K562 (cell line): ENCODE data around the gene COL6A6. TPM values are rescaled to one million over a fixed set of nuclear protein-coding genes. Genes with fewer than 3 reads are reported as not detected.

ENCODE experiments used
- ATAC-seq: fragments of 200-7000 bp; cut with Tn5 transposase; 3 replicates; pipeline ENCODE4 v1.9.1; 2020; ENCODE audit warnings: moderate library complexity
- BruUV-seq: library from RNA; stranded (reverse); fragments of 400-500 nt; replicated peaks from 2 replicates; lab custom pipeline; 2021; lab: Mats Ljungman, UMichigan
- CTCF ChIA-PET: fragments of 300-600 bp; formaldehyde crosslinking; extraction: SDS; loops from one replicate; lab custom pipeline; 2021; ENCODE audit warnings: low intra/inter-chr PET ratio; lab: Yijun Ruan, JAX
- POLR2A ChIA-PET: fragments of 300-600, 350-650 bp; sonication (Branson Sonifier 250); formaldehyde crosslinking; extraction: SDS; loops from one replicate; lab custom pipeline; 2021; ENCODE audit warnings: antibody characterized with exemption, inconsistent platforms; lab: Yijun Ruan, JAX
- DNase-seq, 4 experiments: peaks; one replicate each; pipeline versions ENCODE4 v3.0.0 to v3.0.0-alpha.2; 2011 to 2018; ENCODE audit warnings: low spot score in 3 of 4, mixed read lengths in 3 of 4; ENCODE audit errors: extremely low read depth in 1 of 4
- FAIRE-seq: peaks from 2 replicates; lab custom pipeline; 2011; peaks lifted over from hg19 to GRCh38; lab: Jason Lieb, UNC
- H2AFZ ChIP-seq: 2 replicates; pipeline ENCODE4 v1.6.0; 2011; ENCODE audit warnings: low read depth, low read length, control low read depth, inconsistent platforms
- H3K27ac ChIP-seq: fragments of 200-600 bp; 3 replicates; pipeline ENCODE4 v1.8.0; 2011; ENCODE audit warnings: low read depth, mild to moderate bottlenecking, control low read depth, inconsistent platforms, low read length, moderate library complexity, mixed read lengths; ENCODE audit errors: extremely low read depth
- H3K27me3 ChIP-seq, 2 experiments: fragments of 300-600 bp in 1 of 2; 2 replicates in 1 of 2; 3 replicates in 1 of 2; pipeline versions ENCODE4 v1.6.0 to v1.8.0; 2011; ENCODE audit warnings: inconsistent platforms in 2 of 2, low read length in 2 of 2, mild to moderate bottlenecking in 1 of 2, mixed read lengths in 1 of 2, moderate library complexity in 1 of 2; ENCODE audit not compliant: control insufficient read depth in 2 of 2, insufficient read depth in 2 of 2
- H3K36me3 ChIP-seq: fragments of 300-600 bp; 3 replicates; pipeline ENCODE4 v1.8.0; 2011; ENCODE audit warnings: mild to moderate bottlenecking, low read length, inconsistent platforms; ENCODE audit not compliant: control insufficient read depth, insufficient read depth
- H3K4me1 ChIP-seq, 2 experiments: fragments of 200-600 bp in 1 of 2; replicated peaks in 1 of 2; 2 replicates in 1 of 2; 3 replicates in 1 of 2; pipeline versions ENCODE4 v1.5.1 to v1.8.0; 2011; ENCODE audit warnings: inconsistent platforms in 2 of 2, low read length in 2 of 2, mild to moderate bottlenecking in 1 of 2, mixed read lengths in 1 of 2, moderate library complexity in 1 of 2; ENCODE audit not compliant: control insufficient read depth in 2 of 2, insufficient read depth in 2 of 2
- H3K4me2 ChIP-seq: 2 replicates; pipeline ENCODE4 v1.6.1; 2011; ENCODE audit warnings: low read length, control low read depth, inconsistent platforms, mixed read lengths; ENCODE audit not compliant: insufficient read depth
- H3K4me3 ChIP-seq: fragments of 200-600 bp; sonication (generic), shearing (Covaris generic); 2 replicates; pipeline ENCODE4 v1.5.1; 2016; ENCODE audit warnings: control low read depth, inconsistent platforms
- H3K79me2 ChIP-seq: fragments of 200-600 bp; 3 replicates; pipeline ENCODE4 v1.8.0; 2011; ENCODE audit warnings: low read length, inconsistent platforms; ENCODE audit not compliant: control insufficient read depth, insufficient read depth
- H3K9ac ChIP-seq, 2 experiments: 2 replicates each; pipeline versions ENCODE4 v1.6.0 to v1.6.1; 2011; ENCODE audit warnings: low read depth in 2 of 2, low read length in 2 of 2, control low read depth in 1 of 2, inconsistent platforms in 1 of 2, mild to moderate bottlenecking in 1 of 2, mixed read lengths in 1 of 2; ENCODE audit not compliant: insufficient read depth in 1 of 2
- H3K9me1 ChIP-seq: one replicate; pipeline ENCODE4 v1.6.0; 2011; ENCODE audit warnings: inconsistent platforms, mild to moderate bottlenecking, low read length, moderate library complexity; ENCODE audit not compliant: control insufficient read depth, insufficient read depth
- H3K9me3 ChIP-seq: replicated peaks from 2 replicates; pipeline ENCODE4 v1.5.1; 2011; ENCODE audit warnings: low read depth, low read length, inconsistent platforms; ENCODE audit not compliant: control insufficient read depth, insufficient read depth
- H4K20me1 ChIP-seq: replicated peaks from 2 replicates; pipeline ENCODE4 v1.6.1; 2011; ENCODE audit warnings: low read length, inconsistent platforms, mixed read lengths; ENCODE audit not compliant: control insufficient read depth, insufficient read depth
- BACH1 ChIP-seq: fragments of 200-800 bp; sonication (Bioruptor generic); IDR thresholded peaks from 2 replicates; pipeline ENCODE4 v1.6.1; 2016; ENCODE audit warnings: missing genetic modification characterization, missing compliant biosample characterization
- EHMT2 ChIP-seq: fragments of 450-650 bp; IDR thresholded peaks from 2 replicates; pipeline ENCODE4 v1.6.1; 2018; ENCODE audit warnings: antibody characterized with exemption
- ELF4 ChIP-seq: fragments of 450-650 bp; formaldehyde crosslinking; IDR thresholded peaks from 2 replicates; pipeline ENCODE4 v1.4.0; 2022; ENCODE audit warnings: missing genetic modification characterization
- FOS ChIP-seq: IDR thresholded peaks from 3 replicates; pipeline ENCODE4 v1.6.1; 2011; ENCODE audit not compliant: insufficient read length; ENCODE audit errors: extremely low read depth
- NEUROD1 ChIP-seq: fragments of 150-350 bp; IDR thresholded peaks from 2 replicates; pipeline ENCODE4 v1.6.1; 2014; ENCODE audit warnings: borderline replicate concordance, low read length, low read depth; ENCODE audit not compliant: partially characterized antibody
- NFE2 ChIP-seq: IDR thresholded peaks from 2 replicates; pipeline ENCODE4 v1.6.1; 2014; ENCODE audit warnings: antibody characterized with exemption, low read depth
- NR4A1 ChIP-seq, 2 experiments: fragments of 250-450 bp in 1 of 2; fragments of 450-650 bp in 1 of 2; sonication (Bioruptor Pico) in 1 of 2; IDR thresholded peaks; 2 replicates each; pipeline versions ENCODE4 v1.4.0 to v1.6.1; 2016 to 2020; ENCODE audit warnings: mild to moderate bottlenecking in 2 of 2, missing compliant biosample characterization in 1 of 2, missing genetic modification characterization in 1 of 2, moderate library complexity in 1 of 2
- PHF8 ChIP-seq: fragments of 200-600 bp; sonication (generic); IDR thresholded peaks from 2 replicates; pipeline ENCODE4 v1.6.1; 2012; ENCODE audit warnings: mixed run types, mild to moderate bottlenecking, inconsistent platforms, low read length, moderate library complexity, borderline replicate concordance
- POLR2H ChIP-seq: IDR thresholded peaks from 2 replicates; pipeline ENCODE4 v1.6.1; 2016; ENCODE audit warnings: missing genetic modification characterization, low read depth, mild to moderate bottlenecking, control low read depth, missing compliant biosample characterization, moderate library complexity
- TBL1XR1 ChIP-seq, 2 experiments: IDR thresholded peaks; 2 replicates each; pipeline ENCODE4 v1.6.1; 2012; ENCODE audit warnings: improper control_type of control experiment in 2 of 2, low read length in 2 of 2, mild to moderate bottlenecking in 1 of 2
- TCFL5 ChIP-seq: fragments of 250-450 bp; sonication (Bioruptor Pico); conservative IDR thresholded peaks from 2 replicates; pipeline ENCODE4 v1.6.1; 2021; ENCODE audit warnings: mild to moderate bottlenecking, moderate library complexity, matching md5 sums
- ZNF175 ChIP-seq: fragments of 200-800 bp; sonication (Bioruptor generic); IDR thresholded peaks from 2 replicates; pipeline ENCODE4 v1.6.1; 2016; ENCODE audit warnings: low read depth, mild to moderate bottlenecking, missing genetic modification characterization, missing compliant biosample characterization
- ZNF695 ChIP-seq: fragments of 450-650 bp; formaldehyde crosslinking; IDR thresholded peaks from 2 replicates; pipeline ENCODE4 v1.4.0; 2020; ENCODE audit warnings: mild to moderate bottlenecking, moderate library complexity
- ZNF764 ChIP-seq: fragments of 250-450 bp; sonication (Bioruptor Pico); IDR thresholded peaks from 2 replicates; pipeline ENCODE4 v1.4.0; 2020; ENCODE audit warnings: low read depth, mild to moderate bottlenecking, moderate library complexity
- ZNF785 ChIP-seq: fragments of 250-450 bp; sonication (Bioruptor Pico); IDR thresholded peaks from 2 replicates; pipeline ENCODE4 v1.4.0; 2020; ENCODE audit warnings: mild to moderate bottlenecking
- WGBS: fragments of 100-300 bp; shearing (Covaris generic); methylation state at CpG from one replicate; pipeline ENCODE4 v1.1.6; 2016; ENCODE audit warnings: low coverage, mixed read lengths; ENCODE audit not compliant: insufficient coverage; ENCODE audit errors: missing lambda C conversion rate; 5-methylcytosine and 5-hydroxymethylcytosine counted together
- in situ Hi-C: fragments of 300-500 bp; cut with MboI; formaldehyde crosslinking; loops from 4 replicates; pipeline ENCODE4 v1.15.0; 2018; ENCODE audit warnings: inconsistent platforms, mixed read lengths
- intact Hi-C: fragments of 100-400 bp; cut with micrococcal nuclease; formaldehyde crosslinking; loops from 2 replicates; pipeline ENCODE4 v1.14.2; 2022
- polyA plus RNA-seq, 8 experiments: library from polyadenylated mRNA; depleted of rRNA in 4 of 8; stranded (reverse) in 5 of 8; unstranded in 3 of 8; fragments of >200 nt; fragmentation: Nextera tagmentation in 2 of 8; fragmentation: Illumina TruSeq in 1 of 8; extraction: Ambion mirVana in 2 of 8; extraction: Trizol in 1 of 8; gene quantifications; 2 replicates each; pipeline versions ENCODE4 v1.2.1 to v1.2.3, GENCODE V29; 2011 to 2014; ENCODE audit warnings: inconsistent platforms in 1 of 8, missing spikeins in 1 of 8
- total RNA-seq, 7 experiments: library from RNA; depleted of rRNA in 6 of 7; stranded (reverse); fragments of >200 nt in 6 of 7; fragmentation: Illumina TruSeq in 2 of 7; extraction: Trizol in 2 of 7; gene quantifications; 2 replicates each; pipeline versions ENCODE4 v1.2.1 to v1.2.3, GENCODE V29; 2011 to 2021; ENCODE audit warnings: low replicate concordance in 1 of 7
- TF ChIP-seq, protein P1 (sequence below): fragments of 250-450 bp; sonication (Bioruptor Pico); IDR thresholded peaks from 2 replicates; pipeline ENCODE4 v1.9.0; 2021; ENCODE audit warnings: mild to moderate bottlenecking, inconsistent platforms
- TF ChIP-seq, protein P2 (sequence below): fragments of 250-450 bp; sonication (Bioruptor Pico); IDR thresholded peaks from 2 replicates; pipeline ENCODE4 v1.5.0; 2021

Gene COL6A6
- total and polyA plus RNA-seq, 9 of the 15 experiments (the other 6 are each of a cell fraction or from before 2014, with no cell fraction given): 0.03 to 0.04 (median 0.03) TPM; not detected in 4

DNA sequence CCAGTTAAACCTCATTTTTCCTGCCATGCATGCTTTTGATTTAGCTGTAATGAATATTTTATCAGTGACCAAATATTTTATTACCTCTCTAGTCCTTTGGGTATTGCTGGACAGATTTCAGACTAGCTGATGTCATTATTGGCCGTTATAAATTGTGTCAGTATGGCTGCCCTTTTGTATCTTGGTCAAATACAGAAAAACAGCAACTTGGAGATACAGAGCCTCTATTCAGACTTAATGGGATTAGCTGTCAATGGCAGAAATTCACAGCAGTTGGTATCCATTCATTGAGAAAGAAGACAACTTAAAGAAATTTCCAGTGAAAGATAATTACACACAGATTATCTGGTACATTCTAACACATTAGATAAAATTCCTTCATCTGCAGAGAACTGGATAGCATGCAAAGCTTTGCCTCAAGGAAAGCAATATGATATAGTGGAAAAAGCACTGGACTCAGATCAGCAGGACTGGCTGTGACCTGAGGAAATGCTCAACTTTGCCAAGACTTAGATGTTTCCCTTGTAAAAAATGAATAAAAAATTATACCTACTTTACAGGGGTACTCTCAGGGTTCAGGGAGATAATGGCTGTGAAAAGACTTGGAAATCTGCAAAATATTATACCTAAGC lies 20.8 kb downstream of the COL6A6 start:
- H4K20me1 ChIP-seq: no peaks in the 10 kb centered on the region
- DNase-seq (no peak), FAIRE-seq (no peak), ATAC-seq (no peak)
- no peaks in the 10 kb centered on the region for H3K9me1 ChIP-seq
- H3K4me1 ChIP-seq: no peaks in the 10 kb centered on the region; a peak in 1 of 5 replicates
- WGBS: 0% methylated on average over 1 of the region's 1 CpG
- no peak overlapping the region for H3K27ac ChIP-seq
- intact Hi-C loops (loop anchor here (10.0 kb wide), 1 partner anchor 383 kb away; no protein-coding TSS in a partner anchor), in situ Hi-C loops (no loop called here)
- H3K9ac ChIP-seq: no peak overlapping the region
- ChIA-PET POLR2A (no interaction called here), CTCF (no interaction called here)
- H3K4me2 ChIP-seq: no peak overlapping the region
- no peak for TF ChIP-seq ZNF695 (CRISPR knock-in tag)
- no peak for TF ChIP-seq ZNF785 (CRISPR knock-in tag)
- no peak for TF ChIP-seq ZNF764 (CRISPR knock-in tag)
- no peak for TF ChIP-seq NFE2
- TF ChIP-seq EHMT2: no peak
- TF ChIP-seq TCFL5 (CRISPR knock-in tag): no peak
- TF ChIP-seq FOS: no peak
- no peak for TF ChIP-seq NR4A1 (CRISPR knock-in tag; IDR thresholded peaks at IDR 0.05)
- TF ChIP-seq NR4A1 (tag; IDR thresholded peaks at IDR 0.05): no peak
- TF ChIP-seq PHF8: no peak
- TF ChIP-seq ELF4 (CRISPR knock-in tag): no peak
- TF ChIP-seq BACH1 (tag): no peak
- TF ChIP-seq, protein P1, sequence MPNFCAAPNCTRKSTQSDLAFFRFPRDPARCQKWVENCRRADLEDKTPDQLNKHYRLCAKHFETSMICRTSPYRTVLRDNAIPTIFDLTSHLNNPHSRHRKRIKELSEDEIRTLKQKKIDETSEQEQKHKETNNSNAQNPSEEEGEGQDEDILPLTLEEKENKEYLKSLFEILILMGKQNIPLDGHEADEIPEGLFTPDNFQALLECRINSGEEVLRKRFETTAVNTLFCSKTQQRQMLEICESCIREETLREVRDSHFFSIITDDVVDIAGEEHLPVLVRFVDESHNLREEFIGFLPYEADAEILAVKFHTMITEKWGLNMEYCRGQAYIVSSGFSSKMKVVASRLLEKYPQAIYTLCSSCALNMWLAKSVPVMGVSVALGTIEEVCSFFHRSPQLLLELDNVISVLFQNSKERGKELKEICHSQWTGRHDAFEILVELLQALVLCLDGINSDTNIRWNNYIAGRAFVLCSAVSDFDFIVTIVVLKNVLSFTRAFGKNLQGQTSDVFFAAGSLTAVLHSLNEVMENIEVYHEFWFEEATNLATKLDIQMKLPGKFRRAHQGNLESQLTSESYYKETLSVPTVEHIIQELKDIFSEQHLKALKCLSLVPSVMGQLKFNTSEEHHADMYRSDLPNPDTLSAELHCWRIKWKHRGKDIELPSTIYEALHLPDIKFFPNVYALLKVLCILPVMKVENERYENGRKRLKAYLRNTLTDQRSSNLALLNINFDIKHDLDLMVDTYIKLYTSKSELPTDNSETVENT: no peak
- TF ChIP-seq TBL1XR1 (IDR thresholded peaks at IDR 0.05; ENCODE audit: low read length in 2 of 2): no peak
- no peak for TF ChIP-seq POLR2H (tag)
- TF ChIP-seq, protein P2, sequence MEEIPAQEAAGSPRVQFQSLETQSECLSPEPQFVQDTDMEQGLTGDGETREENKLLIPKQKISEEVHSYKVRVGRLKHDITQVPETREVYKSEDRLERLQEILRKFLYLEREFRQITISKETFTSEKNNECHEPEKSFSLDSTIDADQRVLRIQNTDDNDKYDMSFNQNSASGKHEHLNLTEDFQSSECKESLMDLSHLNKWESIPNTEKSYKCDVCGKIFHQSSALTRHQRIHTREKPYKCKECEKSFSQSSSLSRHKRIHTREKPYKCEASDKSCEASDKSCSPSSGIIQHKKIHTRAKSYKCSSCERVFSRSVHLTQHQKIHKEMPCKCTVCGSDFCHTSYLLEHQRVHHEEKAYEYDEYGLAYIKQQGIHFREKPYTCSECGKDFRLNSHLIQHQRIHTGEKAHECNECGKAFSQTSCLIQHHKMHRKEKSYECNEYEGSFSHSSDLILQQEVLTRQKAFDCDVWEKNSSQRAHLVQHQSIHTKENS: no peak
- no peak for TF ChIP-seq ZNF175 (CRISPR knock-in tag)
- TF ChIP-seq NEUROD1: no peak
- H3K9me3 ChIP-seq: no peaks in the 10 kb centered on the region
- no peaks in the 10 kb centered on the region for H3K79me2 ChIP-seq
- no peak overlapping the region for H2AFZ ChIP-seq
- H3K36me3 ChIP-seq: no peaks in the 10 kb centered on the region
- H3K4me3 ChIP-seq: no peak overlapping the region
- BruUV-seq: no TSS peak
- no peaks in the 10 kb centered on the region for H3K27me3 ChIP-seq
